Upper lobe of left lung (tissue), 4 donors: Measurements from ENCODE around the gene LLGL1.

Experiments
- EP300 ChIP-seq, 4 donors: sonication (generic); formaldehyde crosslinking; IDR thresholded peaks; one replicate each; pipeline ENCODE4 v1.5.1; 2017; ENCODE audit warnings: antibody characterized with exemption in 4 of 4, control low read depth in 2 of 4
- POLR2A ChIP-seq, 4 donors: fragments of 450-650 bp; IDR thresholded peaks; one replicate each; pipeline ENCODE4 v1.5.1; 2016 to 2017; ENCODE audit warnings: antibody characterized with exemption in 4 of 4, mild to moderate bottlenecking in 2 of 4
- POLR2AphosphoS5 ChIP-seq, 2 donors: sonication (generic); formaldehyde crosslinking; IDR thresholded peaks; one replicate each; pipeline ENCODE4 v1.5.1; 2017; ENCODE audit warnings: antibody characterized with exemption in 2 of 2
- TF ChIP-seq, protein P1 (sequence below), 6 experiments: fragments of 450-650 bp in 4 of 6; fragments of 200-600 bp in 2 of 6; sonication (generic) in 2 of 6; IDR thresholded peaks; one replicate each; pipeline ENCODE4 v1.5.1; 2016 to 2019; ENCODE audit warnings: antibody characterized with exemption in 6 of 6

DNA sequence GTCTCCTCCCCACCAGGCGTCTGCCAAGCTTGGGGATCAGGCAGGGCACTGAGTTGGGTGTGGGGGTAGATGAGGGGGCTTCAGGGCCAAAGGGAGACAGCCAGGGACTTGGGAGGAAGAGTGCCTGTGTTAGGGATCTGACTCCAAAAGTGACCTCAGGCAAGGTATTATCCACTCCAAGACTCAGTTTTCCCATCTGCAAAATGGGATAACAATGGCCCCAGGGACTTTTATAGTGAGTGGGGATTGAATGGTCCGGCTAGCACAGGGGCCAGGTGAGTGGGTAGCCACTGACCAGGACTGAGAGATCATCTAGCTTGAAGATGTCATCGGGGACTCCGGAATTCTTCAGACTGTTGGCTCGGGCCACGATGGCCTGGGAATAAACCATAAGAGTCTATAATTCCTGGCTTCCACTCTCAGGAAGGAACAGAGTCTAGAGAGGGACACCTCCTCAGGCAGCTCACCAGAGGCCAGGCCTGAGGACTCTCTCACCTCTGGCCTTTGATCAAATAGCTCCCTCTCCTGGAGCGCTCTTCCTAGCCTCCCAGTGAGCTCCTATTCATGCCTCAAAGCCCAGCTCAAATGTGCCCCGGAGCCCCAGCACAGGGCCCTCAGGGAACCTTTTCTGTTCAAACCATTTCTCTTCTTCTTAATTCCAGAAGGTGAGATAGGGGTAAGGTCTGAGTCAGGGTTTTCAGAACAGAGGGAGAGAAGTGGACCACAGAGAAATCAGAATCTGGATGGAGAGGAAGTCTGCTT is 29.6 kb downstream of the LLGL1 start:
- TF ChIP-seq, protein P1, sequence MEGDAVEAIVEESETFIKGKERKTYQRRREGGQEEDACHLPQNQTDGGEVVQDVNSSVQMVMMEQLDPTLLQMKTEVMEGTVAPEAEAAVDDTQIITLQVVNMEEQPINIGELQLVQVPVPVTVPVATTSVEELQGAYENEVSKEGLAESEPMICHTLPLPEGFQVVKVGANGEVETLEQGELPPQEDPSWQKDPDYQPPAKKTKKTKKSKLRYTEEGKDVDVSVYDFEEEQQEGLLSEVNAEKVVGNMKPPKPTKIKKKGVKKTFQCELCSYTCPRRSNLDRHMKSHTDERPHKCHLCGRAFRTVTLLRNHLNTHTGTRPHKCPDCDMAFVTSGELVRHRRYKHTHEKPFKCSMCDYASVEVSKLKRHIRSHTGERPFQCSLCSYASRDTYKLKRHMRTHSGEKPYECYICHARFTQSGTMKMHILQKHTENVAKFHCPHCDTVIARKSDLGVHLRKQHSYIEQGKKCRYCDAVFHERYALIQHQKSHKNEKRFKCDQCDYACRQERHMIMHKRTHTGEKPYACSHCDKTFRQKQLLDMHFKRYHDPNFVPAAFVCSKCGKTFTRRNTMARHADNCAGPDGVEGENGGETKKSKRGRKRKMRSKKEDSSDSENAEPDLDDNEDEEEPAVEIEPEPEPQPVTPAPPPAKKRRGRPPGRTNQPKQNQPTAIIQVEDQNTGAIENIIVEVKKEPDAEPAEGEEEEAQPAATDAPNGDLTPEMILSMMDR (IDR thresholded peaks at IDR 0.05): no peak
- TF ChIP-seq POLR2A (IDR thresholded peaks at IDR 0.05): no peak
- TF ChIP-seq POLR2AphosphoS5 (IDR thresholded peaks at IDR 0.05): no peak
- TF ChIP-seq EP300 (IDR thresholded peaks at IDR 0.05): no peak
